Transverse colon (tissue), 4 donors: ENCODE data around the gene SLC25A19.
"Not testable (repeated sequence)": the region's sequence is repeated elsewhere in the genome, so short reads cannot be mapped to it uniquely, and the experiment has no call there.

ENCODE experiments used
- EP300 ChIP-seq: sonication (generic); formaldehyde crosslinking; IDR thresholded peaks from one replicate; pipeline ENCODE4 v1.6.1; 2017; ENCODE audit warnings: antibody characterized with exemption, low read depth
- POLR2A ChIP-seq: fragments of 450-650 bp; IDR thresholded peaks from one replicate; pipeline ENCODE4 v1.6.1; 2016; ENCODE audit warnings: antibody characterized with exemption, mild to moderate bottlenecking, moderate library complexity
- POLR2AphosphoS5 ChIP-seq, 3 donors: sonication (generic); formaldehyde crosslinking; IDR thresholded peaks; one replicate each; pipeline ENCODE4 v1.6.1; 2016; ENCODE audit warnings: antibody characterized with exemption in 3 of 3
- TF ChIP-seq, protein P1 (sequence below), 5 experiments: fragments of 200-600 bp in 3 of 5; fragments of 450-650 bp in 2 of 5; sonication (generic) in 3 of 5; IDR thresholded peaks; 1 replicate in 2 of 5; 2 replicates in 3 of 5; pipeline ENCODE4 v1.5.1; 2016 to 2017; ENCODE audit warnings: antibody characterized with exemption in 5 of 5, inconsistent platforms in 3 of 5, mild to moderate bottlenecking in 2 of 5, moderate library complexity in 1 of 5

DNA sequence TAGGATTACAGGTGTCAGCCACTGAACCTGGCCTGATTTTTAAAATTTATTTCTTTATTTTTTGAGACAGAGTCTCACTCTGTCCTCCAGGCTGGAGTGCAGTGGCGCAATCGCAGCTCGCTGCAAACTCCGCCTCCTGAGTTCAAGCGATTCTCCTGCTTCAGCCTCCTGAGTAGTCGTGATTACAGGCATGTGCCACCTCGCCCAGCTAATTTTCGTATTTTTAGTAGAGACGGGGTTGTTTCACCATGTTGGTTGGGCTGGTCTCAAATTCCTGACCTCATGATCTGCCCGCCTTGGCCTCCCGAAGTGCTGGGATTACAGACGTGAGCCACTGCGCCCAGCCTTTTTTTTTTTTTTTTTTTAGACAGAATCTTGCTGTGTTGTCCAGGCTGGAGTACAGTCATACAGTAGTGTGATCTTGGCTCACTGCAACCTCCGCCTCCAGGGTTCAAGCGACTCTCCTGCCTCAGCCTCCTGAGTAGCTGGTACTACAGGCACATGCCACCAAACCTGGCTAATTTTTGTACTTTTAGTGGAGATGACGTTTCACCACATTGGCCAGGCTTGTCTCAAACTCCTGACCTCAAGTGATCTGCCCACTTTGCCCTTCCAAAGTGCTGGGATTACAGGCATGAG, 3.7 kb upstream of the SLC25A19 start:
- TF ChIP-seq, protein P1, sequence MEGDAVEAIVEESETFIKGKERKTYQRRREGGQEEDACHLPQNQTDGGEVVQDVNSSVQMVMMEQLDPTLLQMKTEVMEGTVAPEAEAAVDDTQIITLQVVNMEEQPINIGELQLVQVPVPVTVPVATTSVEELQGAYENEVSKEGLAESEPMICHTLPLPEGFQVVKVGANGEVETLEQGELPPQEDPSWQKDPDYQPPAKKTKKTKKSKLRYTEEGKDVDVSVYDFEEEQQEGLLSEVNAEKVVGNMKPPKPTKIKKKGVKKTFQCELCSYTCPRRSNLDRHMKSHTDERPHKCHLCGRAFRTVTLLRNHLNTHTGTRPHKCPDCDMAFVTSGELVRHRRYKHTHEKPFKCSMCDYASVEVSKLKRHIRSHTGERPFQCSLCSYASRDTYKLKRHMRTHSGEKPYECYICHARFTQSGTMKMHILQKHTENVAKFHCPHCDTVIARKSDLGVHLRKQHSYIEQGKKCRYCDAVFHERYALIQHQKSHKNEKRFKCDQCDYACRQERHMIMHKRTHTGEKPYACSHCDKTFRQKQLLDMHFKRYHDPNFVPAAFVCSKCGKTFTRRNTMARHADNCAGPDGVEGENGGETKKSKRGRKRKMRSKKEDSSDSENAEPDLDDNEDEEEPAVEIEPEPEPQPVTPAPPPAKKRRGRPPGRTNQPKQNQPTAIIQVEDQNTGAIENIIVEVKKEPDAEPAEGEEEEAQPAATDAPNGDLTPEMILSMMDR (IDR thresholded peaks at IDR 0.05), result not testable (repeated sequence)
- TF ChIP-seq POLR2AphosphoS5 (IDR thresholded peaks at IDR 0.05); POLR2A; EP300: not testable (repeated sequence)
